ENCODE data around the gene CNTN4. TPM values are rescaled to one million over a fixed set of nuclear protein-coding genes. Genes with fewer than 3 reads are reported as not detected.

Gene CNTN4
- total RNA-seq, 1 donor from 2014 or later, result 22.1 TPM

GRCh38 chr3:2274526-2274925 lies 175.9 kb downstream of the CNTN4 start:
- Histone ChIP-seq H3K4me3 (no peak overlapping the region), H3K27me3 (no peaks in the 10 kb centered on the region), H3K36me3 (no peaks in the 10 kb centered on the region), H3K9me3 (no peaks in the 10 kb centered on the region), H3K4me1 (no peaks in the 10 kb centered on the region), H3K27ac (no peak overlapping the region)
- TF ChIP-seq POLR2A (IDR thresholded peaks at IDR 0.05), result no peak
- TF ChIP-seq POLR2AphosphoS5 (IDR thresholded peaks at IDR 0.05; ENCODE audit: insufficient read depth in 1 of 2, low read depth in 1 of 2), result no peak
- no peak for TF ChIP-seq CTCF (IDR thresholded peaks at IDR 0.05)
- intact Hi-C loops (cut with DNase I), result no loop called here
- no peak for DNase-seq (ENCODE audit: extremely low spot score in 2 of 2)

- H3K4me1 ChIP-seq, result no peaks in the 10 kb centered on the region
- H3K27ac ChIP-seq, result no peak overlapping the region
- DNase-seq (ENCODE audit: extremely low spot score in 2 of 2), result no peak
- H3K4me3 ChIP-seq, result no peak overlapping the region
- H3K27me3 ChIP-seq, result no peaks in the 10 kb centered on the region
- TF ChIP-seq POLR2AphosphoS5 (IDR thresholded peaks at IDR 0.05; ENCODE audit: insufficient read depth in 1 of 2, low read depth in 1 of 2) (no peak), CTCF (IDR thresholded peaks at IDR 0.05) (no peak), POLR2A (IDR thresholded peaks at IDR 0.05) (no peak)
- intact Hi-C loops (cut with DNase I), result no loop called here
- H3K36me3 ChIP-seq, result no peaks in the 10 kb centered on the region
- no peaks in the 10 kb centered on the region for H3K9me3 ChIP-seq
Measured at GRCh38 chr3:2283818-2284217, 185.2 kb downstream of the CNTN4 start.

GRCh38 chr3:2300938-2301337 lies 202.3 kb downstream of the CNTN4 start:
- DNase-seq (ENCODE audit: extremely low spot score in 2 of 2), result no peak
- no peak overlapping the region for H3K27ac ChIP-seq
- H3K4me3 ChIP-seq, result no peak overlapping the region
- no peak for TF ChIP-seq POLR2AphosphoS5 (IDR thresholded peaks at IDR 0.05; ENCODE audit: insufficient read depth in 1 of 2, low read depth in 1 of 2)
- TF ChIP-seq CTCF (IDR thresholded peaks at IDR 0.05), result no peak
- no peak for TF ChIP-seq POLR2A (IDR thresholded peaks at IDR 0.05)
- no peaks in the 10 kb centered on the region for H3K36me3 ChIP-seq
- H3K9me3 ChIP-seq, result no peaks in the 10 kb centered on the region
- H3K4me1 ChIP-seq, result no peaks in the 10 kb centered on the region
- no peaks in the 10 kb centered on the region for H3K27me3 ChIP-seq
- intact Hi-C loops (cut with DNase I), result no loop called here

DNA sequence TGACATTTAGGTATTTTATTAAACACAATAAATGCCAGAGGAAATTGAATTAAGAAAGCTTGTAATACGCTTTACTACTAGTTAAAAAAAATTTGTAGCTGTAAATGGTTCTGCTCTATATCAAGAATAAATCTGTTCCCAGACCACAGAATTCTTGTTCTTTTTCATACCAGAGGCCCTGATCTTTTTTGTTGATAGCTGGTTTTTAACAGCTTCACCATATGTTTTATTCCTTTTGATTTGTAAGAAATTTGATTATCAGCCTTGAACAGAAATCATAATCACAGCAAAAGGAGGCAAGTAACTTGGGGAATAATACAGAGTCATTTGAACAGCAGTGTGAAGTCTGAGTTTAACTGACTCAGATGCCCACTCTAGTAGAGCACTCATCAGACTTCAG lies 202.7 kb downstream of the CNTN4 start:
- TF ChIP-seq POLR2A (IDR thresholded peaks at IDR 0.05) (no peak), POLR2AphosphoS5 (IDR thresholded peaks at IDR 0.05; ENCODE audit: insufficient read depth in 1 of 2, low read depth in 1 of 2) (no peak), CTCF (IDR thresholded peaks at IDR 0.05) (no peak)
- Histone ChIP-seq H3K4me3 (no peak overlapping the region), H3K4me1 (no peaks in the 10 kb centered on the region), H3K27me3 (no peaks in the 10 kb centered on the region), H3K27ac (no peak overlapping the region), H3K36me3 (no peaks in the 10 kb centered on the region), H3K9me3 (no peaks in the 10 kb centered on the region)
- DNase-seq (ENCODE audit: extremely low spot score in 2 of 2), result no peak
- intact Hi-C loops (cut with DNase I), result no loop called here

- Histone ChIP-seq H3K36me3 (no peaks in the 10 kb centered on the region), H3K27ac (no peak overlapping the region), H3K27me3 (no peaks in the 10 kb centered on the region), H3K9me3 (no peaks in the 10 kb centered on the region), H3K4me1 (no peaks in the 10 kb centered on the region), H3K4me3 (no peak overlapping the region)
- TF ChIP-seq CTCF (IDR thresholded peaks at IDR 0.05) (no peak), POLR2AphosphoS5 (IDR thresholded peaks at IDR 0.05; ENCODE audit: insufficient read depth in 1 of 2, low read depth in 1 of 2) (no peak), POLR2A (IDR thresholded peaks at IDR 0.05) (no peak)
- DNase-seq (ENCODE audit: extremely low spot score in 2 of 2), result no peak
- intact Hi-C loops (cut with DNase I), result no loop called here
Measured at GRCh38 chr3:2303566-2303965, 204.9 kb downstream of the CNTN4 start.

Measured in vagina (tissue), 2 donors.